Hematopoietic multipotent progenitor cell treated with erythropoietin and hydrocortisone succinate and interleukin-3 and kit ligand, for 17 days (in vitro differentiated cells): ENCODE data around the gene SAMD14.
A peak's percentile ranks its signal among the peaks of the same experiment; 100 is the strongest.

Source experiments
- DNase-seq: peaks from one replicate; pipeline ENCODE4 v3.0.0-alpha.2; 2015; ENCODE audit warnings: low spot score

Gene SAMD14

GRCh38 chr17:50165066-50165465, 35.1 kb upstream of the SAMD14 start:
- no peak for DNase-seq

- no peak for DNase-seq
Measured at GRCh38 chr17:50164697-50164988, 34.7 kb upstream of the SAMD14 start.

- no peak for DNase-seq
Measured at GRCh38 chr17:50163843-50164696, 34.1 kb upstream of the SAMD14 start.

- no peak for DNase-seq
Measured at GRCh38 chr17:50162466-50163254, 32.7 kb upstream of the SAMD14 start.

- DNase-seq: no peak
Measured at GRCh38 chr17:50161911-50162288, 31.9 kb upstream of the SAMD14 start.

GRCh38 chr17:50161023-50161910, 31.3 kb upstream of the SAMD14 start:
- peak; percentile 90 for DNase-seq

- peak; percentile 13 for DNase-seq
Measured at GRCh38 chr17:50157891-50158290, 27.9 kb upstream of the SAMD14 start.

- peak; percentile 46 for DNase-seq
Measured at GRCh38 chr17:50155115-50155819, 25.3 kb upstream of the SAMD14 start.

GRCh38 chr17:50154604-50155003, 24.6 kb upstream of the SAMD14 start:
- DNase-seq: peak; percentile 42

- peak; percentile 94 for DNase-seq
Measured at GRCh38 chr17:50153650-50154575, 24.0 kb upstream of the SAMD14 start.

GRCh38 chr17:50152736-50153135, 22.8 kb upstream of the SAMD14 start:
- peak; percentile 31 for DNase-seq

- peak; percentile 70 for DNase-seq
Measured at GRCh38 chr17:50151937-50152547, 22.1 kb upstream of the SAMD14 start.

- DNase-seq: peak; percentile 87
Measured at GRCh38 chr17:50151041-50151936, 21.3 kb upstream of the SAMD14 start.

GRCh38 chr17:50150354-50151040, 20.5 kb upstream of the SAMD14 start, which contains the start of gene PPP1R9B:
TSS of gene PPP1R9B (minus strand) at chr17:50150677. CDS start at chr17:50150513, 164 bp downstream.
- no peak for DNase-seq

GRCh38 chr17:50149417-50150353, 19.7 kb upstream of the SAMD14 start:
- peak; percentile 70 for DNase-seq

- DNase-seq: no peak
Measured at GRCh38 chr17:50149091-50149416, 19.1 kb upstream of the SAMD14 start.
